ENCODE results near the gene TRIM62. TPM values are rescaled to one million over a fixed set of nuclear protein-coding genes. Genes with fewer than 3 reads are reported as not detected.

Gene TRIM62
- total and polyA plus RNA-seq, 3 donors from 2014 or later = 6.0 to 8.8 (median 6.2) TPM

GRCh38 chr1:33224166-33224707 lies 42.4 kb upstream of the TRIM62 start:
- WGBS, 2 donors = 83 to 85% methylated on average over 2 of the region's 2 CpGs
- Histone ChIP-seq H3K27me3 (no peaks in the 10 kb centered on the region), H3K4me1 (no peaks in the 10 kb centered on the region), H3K27ac (no peak overlapping the region), H3K4me3 (no peak overlapping the region), H3K9me3 (no peaks in the 10 kb centered on the region), H3K36me3 (ENCODE audit: low read depth, missing control alignments) (no peaks in the 10 kb centered on the region)
- no peak for TF ChIP-seq POLR2A (IDR thresholded peaks at IDR 0.05)
- no peak for TF ChIP-seq CTCF (IDR thresholded peaks at IDR 0.05)
- intact Hi-C loops (cut with DNase I; ENCODE audit: low total_unique reads) = no loop called here
- no peak for DNase-seq

GRCh38 chr1:33222381-33222780 lies 40.5 kb upstream of the TRIM62 start:
- Histone ChIP-seq H3K36me3 (ENCODE audit: low read depth, missing control alignments) (no peaks in the 10 kb centered on the region), H3K4me1 (no peaks in the 10 kb centered on the region), H3K4me3 (no peak overlapping the region), H3K27me3 (no peaks in the 10 kb centered on the region), H3K9me3 (no peaks in the 10 kb centered on the region), H3K27ac (no peak overlapping the region)
- intact Hi-C loops (cut with DNase I; ENCODE audit: low total_unique reads) = no loop called here
- 71 to 89% methylated on average over 1 of the region's 1 CpG for WGBS, 2 donors
- TF ChIP-seq POLR2A (IDR thresholded peaks at IDR 0.05) (no peak), CTCF (IDR thresholded peaks at IDR 0.05) (no peak)
- DNase-seq = no peak

GRCh38 chr1:33221385-33221758 lies 39.5 kb upstream of the TRIM62 start:
- TF ChIP-seq CTCF (IDR thresholded peaks at IDR 0.05) (no peak), POLR2A (IDR thresholded peaks at IDR 0.05) (no peak)
- no peak overlapping the region for H3K27ac ChIP-seq
- H3K4me3 ChIP-seq = no peak overlapping the region
- H3K9me3 ChIP-seq = no peaks in the 10 kb centered on the region
- no peaks in the 10 kb centered on the region for H3K27me3 ChIP-seq
- no peak for DNase-seq
- H3K4me1 ChIP-seq = no peaks in the 10 kb centered on the region
- 75 to 76% methylated on average over 2 of the region's 2 CpGs for WGBS, 2 donors
- intact Hi-C loops (cut with DNase I; ENCODE audit: low total_unique reads) = no loop called here
- no peaks in the 10 kb centered on the region for H3K36me3 ChIP-seq (ENCODE audit: low read depth, missing control alignments)

- 53 to 69% methylated on average over 11 to 12 of the region's 12 CpGs for WGBS, 2 donors
- Histone ChIP-seq H3K4me3 (no peak overlapping the region), H3K36me3 (ENCODE audit: low read depth, missing control alignments) (no peaks in the 10 kb centered on the region), H3K27me3 (no peaks in the 10 kb centered on the region), H3K4me1 (no peaks in the 10 kb centered on the region), H3K9me3 (no peaks in the 10 kb centered on the region), H3K27ac (no peak overlapping the region)
- intact Hi-C loops (cut with DNase I; ENCODE audit: low total_unique reads) = no loop called here
- no peak for TF ChIP-seq POLR2A (IDR thresholded peaks at IDR 0.05)
- TF ChIP-seq CTCF (IDR thresholded peaks at IDR 0.05) = no peak
- DNase-seq = no peak
These were observed 39.0 kb upstream of the TRIM62 start for GRCh38 chr1:33220676-33221384.

All from testis (tissue), 3 donors.